HG03378 (cell line): ENCODE results near the gene CPNE8.
A peak's percentile ranks its signal among the peaks of the same experiment; 100 is the strongest.

ENCODE experiments used
- ATAC-seq: cut with Tn5 transposase; IDR thresholded peaks from one replicate; pipeline ENCODE4 v1.9.1; 2021; ENCODE audit warnings: mild to moderate bottlenecking, moderate library complexity; ENCODE audit not compliant: unreplicated experiment

CPNE8 gene

DNA sequence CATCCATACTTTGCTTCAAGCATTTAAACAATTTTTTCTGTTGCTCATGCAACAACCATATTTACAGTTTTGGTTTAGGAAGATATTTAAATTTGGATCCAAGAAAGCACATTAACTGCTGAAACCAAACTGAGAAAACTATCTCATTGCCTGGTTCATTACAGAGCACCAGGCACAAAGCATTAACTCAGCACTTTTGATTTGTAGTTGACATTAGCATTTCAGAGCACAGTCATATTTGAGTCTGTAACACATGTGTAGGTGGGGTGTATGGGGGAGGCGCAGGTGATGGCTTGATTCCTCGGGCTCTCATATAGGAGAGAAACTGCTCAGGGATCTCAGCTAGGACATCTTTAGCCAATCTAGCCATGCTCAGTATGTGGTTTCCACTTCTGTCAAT is 251.7 kb downstream of the CPNE8 start:
- no peak for ATAC-seq

DNA sequence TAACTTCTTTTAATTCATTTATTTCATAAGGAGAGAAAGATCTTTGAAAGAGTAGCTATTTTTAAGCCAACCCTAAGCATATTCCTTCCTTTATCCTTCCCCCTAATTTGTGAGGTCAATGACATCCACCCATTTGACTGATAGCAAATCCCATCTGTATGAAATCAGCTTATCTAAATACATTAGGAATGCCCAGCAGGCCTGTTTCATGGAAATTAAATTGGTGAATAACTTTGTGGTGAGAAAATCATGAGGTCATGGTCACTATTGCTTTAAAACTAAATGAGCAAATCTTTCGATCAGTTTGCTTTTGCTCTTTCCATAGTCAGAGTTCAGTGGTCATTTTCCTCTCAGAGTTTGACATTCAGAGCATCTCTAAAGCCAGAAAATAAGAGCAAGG is 256.6 kb downstream of the CPNE8 start:
- ATAC-seq = no peak

DNA sequence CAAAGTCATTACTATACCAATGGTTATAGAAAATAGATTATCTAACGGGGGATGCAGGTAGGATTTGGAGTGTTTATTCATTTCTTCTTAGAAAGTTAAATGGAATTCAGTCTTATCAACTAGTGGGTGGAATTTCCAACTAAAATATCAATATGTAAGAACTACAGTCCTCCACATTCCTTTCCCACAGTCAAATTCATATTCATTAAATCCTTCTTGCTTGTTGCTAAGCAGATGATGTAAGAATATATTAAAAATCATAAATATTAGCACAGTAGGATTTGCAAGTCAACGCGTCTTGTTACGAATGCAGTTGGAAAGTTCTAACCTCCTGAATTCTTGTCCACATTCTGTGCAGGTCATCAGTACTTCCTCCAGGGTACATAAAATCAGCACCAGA is 259.2 kb downstream of the CPNE8 start:
- ATAC-seq = no peak

DNA sequence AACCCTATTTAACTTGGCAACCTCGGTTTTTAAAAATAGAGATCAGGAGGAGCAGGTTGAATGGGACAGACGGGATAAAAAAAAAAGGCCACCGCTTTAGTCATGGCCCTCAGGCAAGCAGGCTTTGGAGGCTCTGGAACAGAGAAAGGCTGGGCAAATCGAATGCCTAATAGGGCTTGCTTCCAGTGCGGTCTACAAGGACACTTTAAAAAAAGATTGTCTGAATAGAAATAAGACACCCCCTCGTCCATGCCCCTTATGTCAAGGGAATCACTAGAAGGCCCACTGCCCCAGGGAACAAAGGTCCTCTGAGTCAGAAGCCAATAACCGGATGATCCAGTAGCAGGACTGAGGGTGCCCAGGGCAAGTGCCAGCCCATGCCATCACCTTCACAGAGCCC is 265.8 kb downstream of the CPNE8 start:
- ATAC-seq = no peak

DNA sequence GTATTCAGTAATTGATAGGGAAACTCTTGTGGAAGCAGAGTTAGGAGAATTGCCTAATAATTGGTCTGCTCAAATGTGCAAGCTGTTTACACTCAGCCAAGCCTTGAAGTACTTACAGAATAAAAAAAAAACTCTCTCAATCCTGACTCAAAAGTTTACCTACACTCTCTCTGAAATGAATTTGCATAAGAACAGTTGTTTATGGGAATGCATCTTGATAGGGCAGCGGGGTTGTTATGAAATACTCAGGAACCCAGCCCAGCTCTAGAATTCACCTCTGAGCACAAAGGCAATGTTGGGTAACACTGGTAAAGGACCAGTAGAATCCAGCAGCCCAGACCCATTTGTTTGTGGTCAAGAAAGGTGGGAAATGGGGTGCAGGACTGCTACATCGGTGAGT is 267.0 kb downstream of the CPNE8 start:
- no peak for ATAC-seq

DNA sequence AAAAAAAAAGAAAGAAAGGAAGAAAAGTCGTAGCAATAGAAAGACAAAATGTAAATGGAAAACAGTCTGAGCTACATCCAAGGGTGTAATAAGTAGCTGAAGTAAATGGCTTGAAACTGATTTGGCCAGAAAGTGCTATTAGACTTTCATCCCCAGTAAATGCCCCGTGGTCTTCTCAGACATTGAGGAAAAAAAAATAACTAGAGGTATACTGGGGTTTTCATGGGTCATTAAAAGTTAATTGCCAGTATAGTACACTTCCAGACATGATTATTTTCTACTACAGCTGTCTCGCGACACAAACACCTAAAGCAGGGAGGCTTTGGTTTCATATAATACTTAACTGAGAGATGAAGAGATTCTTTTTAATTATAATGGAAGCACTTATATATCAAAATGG is 271.9 kb downstream of the CPNE8 start:
- ATAC-seq = no peak

DNA sequence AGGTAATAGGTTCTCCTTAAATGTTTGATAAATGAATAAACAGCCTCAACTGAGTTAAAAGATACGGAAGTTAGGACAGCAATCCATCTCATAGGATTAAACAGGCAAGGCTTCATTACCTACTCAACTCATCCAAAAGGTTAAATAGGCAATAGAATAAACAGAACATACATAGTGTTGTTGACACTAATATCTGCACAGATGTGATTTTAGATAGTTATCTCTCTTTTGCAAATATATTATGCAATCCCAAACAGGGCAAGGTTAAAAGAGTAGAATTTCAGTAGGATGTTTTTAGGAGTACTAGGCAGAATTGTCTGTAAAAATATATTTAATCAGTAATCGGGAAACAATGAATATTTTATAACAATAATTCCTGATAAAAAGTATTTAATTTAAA is 276.3 kb downstream of the CPNE8 start:
- ATAC-seq = no peak

DNA sequence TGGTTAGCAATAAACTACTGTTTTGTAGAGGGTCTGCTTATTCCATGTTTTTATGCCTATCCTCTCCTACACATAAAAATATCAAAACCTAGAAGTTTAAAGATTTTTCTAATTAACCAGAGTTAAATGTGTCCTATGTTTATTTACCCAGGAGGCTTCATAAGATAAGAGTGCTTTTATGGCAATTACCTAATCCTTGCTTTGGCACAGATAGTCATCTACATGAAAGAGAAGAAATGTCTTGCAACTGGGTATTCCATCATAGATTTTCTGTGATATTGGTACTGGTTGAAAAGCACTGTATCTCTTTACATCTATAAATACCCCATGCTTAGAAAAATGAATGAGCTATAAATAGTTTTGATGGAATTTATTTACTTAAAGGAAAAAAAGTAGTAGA is 277.1 kb downstream of the CPNE8 start:
- ATAC-seq = no peak

DNA sequence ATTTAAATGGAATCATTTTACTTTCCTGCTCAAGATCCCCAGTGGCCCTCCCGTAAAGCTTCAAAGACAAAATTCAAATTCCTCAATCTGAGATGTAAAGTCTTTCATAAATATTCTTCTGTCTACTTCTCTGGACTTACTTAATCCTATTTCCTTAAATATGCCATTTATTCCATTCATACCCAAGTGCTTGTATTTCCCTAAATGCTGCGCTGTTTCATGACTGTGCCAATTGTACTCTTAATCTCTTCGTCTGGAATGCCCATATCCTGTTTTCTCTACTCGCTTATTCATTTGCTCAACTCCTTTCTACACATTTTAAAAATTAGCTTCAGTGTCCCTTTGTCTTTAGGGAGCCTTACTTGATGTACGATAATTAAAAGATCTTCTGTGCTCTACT is 280.1 kb downstream of the CPNE8 start:
- no peak for ATAC-seq

- no peak for ATAC-seq
These were observed 291.2 kb downstream of the CPNE8 start for GRCh38 chr12:38614171-38614570.

DNA sequence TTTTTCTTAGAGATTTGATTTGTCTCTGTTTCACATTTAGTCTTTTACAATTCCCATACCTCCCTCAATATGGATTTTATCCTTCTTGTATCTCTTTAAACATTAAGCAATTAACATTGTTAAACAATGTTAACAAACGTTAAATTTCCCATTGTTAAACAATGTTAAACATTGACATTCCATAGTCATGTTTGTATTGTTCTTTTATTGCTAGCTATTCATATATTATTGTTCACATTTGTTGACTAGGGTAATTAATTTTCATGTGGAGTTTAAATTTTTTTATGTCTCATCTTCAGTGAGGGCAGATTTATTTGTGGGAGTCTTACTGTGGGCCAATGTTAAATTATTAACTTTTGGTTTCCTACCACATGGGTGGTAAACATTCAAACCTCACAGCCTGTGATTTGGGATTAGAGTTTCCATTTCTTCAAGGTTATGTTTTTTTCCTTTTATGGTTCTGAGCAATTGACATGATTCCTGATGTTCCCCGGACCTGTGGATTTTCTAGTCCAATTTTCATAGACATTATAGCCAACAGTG is 294.5 kb downstream of the CPNE8 start:
- peak; percentile 52 for ATAC-seq

DNA sequence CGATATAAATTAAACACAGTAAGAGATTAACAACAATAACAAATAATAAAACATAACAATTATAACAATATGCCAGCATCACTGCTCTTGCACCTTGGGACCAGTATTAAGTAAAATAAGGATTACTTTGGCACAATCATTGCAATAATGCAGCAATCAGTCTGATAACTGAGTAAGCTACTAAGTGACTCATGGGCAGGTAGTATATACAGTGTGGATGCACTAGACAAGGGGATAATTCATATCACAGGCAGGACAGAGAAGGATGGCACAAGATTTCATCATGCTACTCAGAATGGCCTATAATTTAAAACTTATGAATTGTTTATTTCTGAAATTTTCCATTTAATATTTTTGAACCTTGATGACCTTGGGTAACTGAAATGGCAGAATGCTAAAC is 298.1 kb downstream of the CPNE8 start:
- ATAC-seq = no peak
